Stimulated activated CD4-positive, alpha-beta T cell treated with anti-CD3 and anti-CD28 coated beads, Interleukin-15, amount 100 ng/mL, for 1 hour (primary cell): Measurements from ENCODE around the gene LRP10.
"Not testable (repeated sequence)": the region's sequence is repeated elsewhere in the genome, so short reads cannot be mapped to it uniquely, and the experiment has no call there.

Experiments
- DNase-seq, 2 donors: peaks; one replicate each; pipeline ENCODE4 v3.0.0-alpha.2; 2020; ENCODE audit warnings: low read depth in 1 of 2, low spot score in 1 of 2

LRP10 gene

GRCh38 chr14:22871224-22872032 lies at the start of gene LRP10:
TSS of gene LRP10 (plus strand) at chr14:22871740. CDS start at chr14:22872304, 564 bp downstream.
- peak; percentile 54 to 62 for DNase-seq

- DNase-seq: no peak
These were observed 49.4 kb upstream of the LRP10 start for GRCh38 chr14:22822016-22822570.

- peak; percentile 30 to 57 for DNase-seq
These were observed 48.9 kb upstream of the LRP10 start for GRCh38 chr14:22822571-22823098.

- no peak for DNase-seq
These were observed 46.7 kb upstream of the LRP10 start for GRCh38 chr14:22824711-22825359.

- DNase-seq: not testable (repeated sequence)
These were observed 42.4 kb upstream of the LRP10 start for GRCh38 chr14:22829076-22829660.

- peak; percentile 76 to 84 for DNase-seq
These were observed 41.7 kb upstream of the LRP10 start, which contains the start of gene MRPL52 for GRCh38 chr14:22829661-22830442. TSS of gene MRPL52 (plus strand) at chr14:22829887. CDS start at chr14:22829913, 26 bp downstream.

- no peak for DNase-seq
These were observed 41.0 kb upstream of the LRP10 start for GRCh38 chr14:22830443-22831010.

- no peak for DNase-seq
These were observed 36.0 kb upstream of the LRP10 start for GRCh38 chr14:22835505-22835904.

- DNase-seq: no peak
These were observed 35.0 kb upstream of the LRP10 start, which contains the start of gene MMP14 for GRCh38 chr14:22836301-22837113. TSS of gene MMP14 (plus strand) at chr14:22836585. CDS start at chr14:22836818, 233 bp downstream.

- no peak for DNase-seq
These were observed 34.3 kb upstream of the LRP10 start for GRCh38 chr14:22837114-22837749.

GRCh38 chr14:22837750-22838538 lies 33.6 kb upstream of the LRP10 start:
- DNase-seq: no peak

- no peak for DNase-seq
These were observed 32.9 kb upstream of the LRP10 start for GRCh38 chr14:22838631-22839041.

- no peak for DNase-seq
These were observed 32.3 kb upstream of the LRP10 start for GRCh38 chr14:22839159-22839779.

GRCh38 chr14:22841311-22841710 lies 30.2 kb upstream of the LRP10 start:
- no peak for DNase-seq

- DNase-seq: no peak
These were observed 29.8 kb upstream of the LRP10 start for GRCh38 chr14:22841769-22842168.

GRCh38 chr14:22842211-22843122 lies 29.1 kb upstream of the LRP10 start:
- no peak for DNase-seq
